ENCODE measurements around the gene ENC1. TPM values are rescaled to one million over a fixed set of nuclear protein-coding genes. Genes with fewer than 3 reads are reported as not detected.

Gene ENC1
- total and polyA plus RNA-seq, 2 of the 8 experiments (the other 6 are each of a cell fraction or from before 2014, with no cell fraction given) = 5.5 to 13.2 TPM

DNA sequence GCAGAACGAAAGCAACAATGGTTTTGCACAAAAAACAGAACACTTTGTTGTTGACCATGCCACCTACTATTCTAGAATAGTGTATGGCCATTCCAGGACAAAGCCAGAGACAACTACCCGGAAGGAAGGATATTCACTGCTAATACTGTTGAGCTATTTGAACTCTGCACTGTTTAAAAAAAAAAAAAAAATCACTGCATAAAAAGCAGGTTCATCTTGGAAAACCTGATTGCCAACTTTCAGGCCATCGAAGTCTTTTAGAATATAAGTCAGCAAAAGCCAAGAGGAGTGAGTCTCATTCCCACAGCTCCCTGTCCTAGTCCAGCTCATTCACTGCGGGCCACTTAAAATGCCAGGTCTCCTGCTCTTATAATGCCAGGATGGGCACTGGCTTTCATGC, 4.0 kb downstream of the ENC1 start:
- H2AK5ac ChIP-seq (ENCODE audit: low read depth, low read length) = no peak overlapping the region
- peaks cover 0 to 4% (median 2%) of the 10 kb centered on the region in 4 experiments; a peak in 1 of 8 replicates for H3K36me3 ChIP-seq (ENCODE audit: control insufficient read depth in 2 of 4, insufficient read depth in 4 of 4, low read length in 3 of 4)
- H3K27ac ChIP-seq (ENCODE audit: low read depth, low read length) = no peak overlapping the region
- DNase-seq (ENCODE audit: low read depth in 1 of 2, low spot score in 2 of 2) (no peak), FAIRE-seq (no peak)
- no peak overlapping the region for H2BK12ac ChIP-seq (ENCODE audit: low read depth, low read length)
- no peak overlapping the region for H3K9ac ChIP-seq (replicated peaks in 1 of 4; ENCODE audit: extremely low read depth in 1 of 4, low read depth in 3 of 4, low read length in 3 of 4)
- no peak overlapping the region for H3K18ac ChIP-seq (ENCODE audit: extremely low read depth, low read length)
- no peak overlapping the region for H2BK120ac ChIP-seq (replicated peaks; ENCODE audit: low read depth, low read length)
- no peak overlapping the region for H3K4ac ChIP-seq (replicated peaks; ENCODE audit: insufficient read length, low read depth, low read length)
- no peak overlapping the region for H4K5ac ChIP-seq (ENCODE audit: insufficient read length, low read depth, low read length)
- ChIA-PET CTCF (ENCODE audit: partially characterized antibody) (interaction anchor here (0.6 to 0.9 kb wide), 3 partner anchors 9 to 356 kb away, joined by 3 to 4 read pairs (median 3); no protein-coding TSS in a partner anchor), POLR2A (ENCODE audit: partially characterized antibody) (no interaction called here)
- H3K4me1 ChIP-seq (replicated peaks in 1 of 4; ENCODE audit: control insufficient read depth in 3 of 4, insufficient read depth in 4 of 4, low read length in 3 of 4) = peaks cover 0 to 6% (median 3%) of the 10 kb centered on the region in 4 experiments; a peak in 6 of 7 replicates
- H3K79me1 ChIP-seq (ENCODE audit: low read depth, low read length) = no peaks in the 10 kb centered on the region
- no peak overlapping the region for H2BK20ac ChIP-seq (ENCODE audit: low read length)
- H2BK5ac ChIP-seq (ENCODE audit: low read depth, low read length) = no peak overlapping the region
- no peaks in the 10 kb centered on the region for H3K9me3 ChIP-seq (ENCODE audit: insufficient read depth in 2 of 2, low read depth in 1 of 2, low read length in 1 of 2)
- peaks cover 0 to 12% (median 5%) of the 10 kb centered on the region in 4 experiments; a peak in 6 of 7 replicates for H3K27me3 ChIP-seq (replicated peaks in 1 of 4; ENCODE audit: control insufficient read depth in 3 of 4, extremely low read depth in 1 of 4, insufficient read depth in 3 of 4, low read length in 3 of 4)
- no peak overlapping the region for H3K56ac ChIP-seq (replicated peaks; ENCODE audit: insufficient read length, low read depth, low read length)
- H3K79me2 ChIP-seq (ENCODE audit: control insufficient read depth in 1 of 2, insufficient read depth in 2 of 2, low read length in 2 of 2) = peaks cover 0 to 30% of the 10 kb centered on the region in 2 experiments; a peak in 3 of 4 replicates
- H3K4me3 ChIP-seq (ENCODE audit: extremely low read depth in 1 of 4, insufficient read depth in 2 of 4, low read depth in 3 of 4, low read length in 4 of 4) = no peak overlapping the region
- WGBS, 2 experiments (ENCODE audit: extremely low coverage in 1 of 2, insufficient coverage in 1 of 2, insufficient read length in 1 of 2, insufficient replicate concordance in 2 of 2, low coverage in 1 of 2, low lambda C conversion rate in 2 of 2, missing lambda C conversion rate in 1 of 2) = 91% methylated on average over 4 of the region's 4 CpGs; no CpG with 5 or more reads in 1 of the 2 experiments
- no peak overlapping the region for H3K23ac ChIP-seq (ENCODE audit: insufficient read length)
- H4K8ac ChIP-seq (ENCODE audit: extremely low read depth, insufficient read depth, low read length) = no peak overlapping the region
- H4K20me1 ChIP-seq (replicated peaks in 1 of 2; ENCODE audit: control insufficient read depth in 1 of 2, insufficient read depth in 2 of 2, low read length in 2 of 2) = peaks cover 3 to 11% of the 10 kb centered on the region in 2 experiments
- H2AFZ ChIP-seq (ENCODE audit: low read length) = no peak overlapping the region
- peaks cover 13% of the 10 kb centered on the region; the same call in 1 of the 2 replicates for H3K23me2 ChIP-seq (ENCODE audit: low read depth, low read length)
- H2BK15ac ChIP-seq (ENCODE audit: low read length) = no peak overlapping the region
- H3K4me2 ChIP-seq (ENCODE audit: insufficient read depth in 1 of 2, low read depth in 2 of 2, low read length in 2 of 2) = no peak overlapping the region
- TF ChIP-seq, protein P1, sequence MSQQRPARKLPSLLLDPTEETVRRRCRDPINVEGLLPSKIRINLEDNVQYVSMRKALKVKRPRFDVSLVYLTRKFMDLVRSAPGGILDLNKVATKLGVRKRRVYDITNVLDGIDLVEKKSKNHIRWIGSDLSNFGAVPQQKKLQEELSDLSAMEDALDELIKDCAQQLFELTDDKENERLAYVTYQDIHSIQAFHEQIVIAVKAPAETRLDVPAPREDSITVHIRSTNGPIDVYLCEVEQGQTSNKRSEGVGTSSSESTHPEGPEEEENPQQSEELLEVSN (IDR thresholded peaks at IDR 0.05) = no peak
- H4K91ac ChIP-seq (replicated peaks; ENCODE audit: insufficient read length, low read length) = no peak overlapping the region
- no peak overlapping the region for H3K14ac ChIP-seq (ENCODE audit: insufficient read length)
